Kidney (tissue), 14 donors: ENCODE results near the gene POGK. TPM values are rescaled to one million over a fixed set of nuclear protein-coding genes. Genes with fewer than 3 reads are reported as not detected.

Experiments
- DNase-seq, 5 donors: peaks; one replicate each; pipeline ENCODE4 v3.0.0-alpha.2; 2013 to 2020
- FAIRE-seq: peaks from 2 replicates; lab custom pipeline; 2012; peaks lifted over from hg19 to GRCh38; lab: Jason Lieb, UNC
- H3K27ac ChIP-seq, 2 donors: one replicate each; pipeline ENCODE4 v1.7.0; 2013; ENCODE audit warnings: low read depth in 2 of 2, low read length in 2 of 2, inconsistent platforms in 1 of 2
- H3K27me3 ChIP-seq: one replicate; pipeline ENCODE4 v1.7.1; 2013; ENCODE audit warnings: low read length, inconsistent platforms; ENCODE audit not compliant: control insufficient read depth, insufficient read depth
- H3K36me3 ChIP-seq, 3 donors: one replicate each; pipeline versions ENCODE4 v1.7.0 to v1.7.1; 2013; ENCODE audit warnings: low read length in 3 of 3, control low read depth in 1 of 3, inconsistent platforms in 1 of 3; ENCODE audit not compliant: insufficient read depth in 3 of 3, control insufficient read depth in 2 of 3
- H3K4me1 ChIP-seq, 3 donors: one replicate each; pipeline versions ENCODE4 v1.7.0 to v1.7.1; 2013; ENCODE audit warnings: low read length in 3 of 3, inconsistent platforms in 1 of 3, low read depth in 1 of 3; ENCODE audit not compliant: control insufficient read depth in 2 of 3, insufficient read depth in 2 of 3
- H3K4me3 ChIP-seq, 3 donors: one replicate each; pipeline versions ENCODE4 v1.7.0 to v1.8.1; 2013; ENCODE audit warnings: low read length in 3 of 3, control low read depth in 1 of 3, inconsistent platforms in 1 of 3
- H3K9ac ChIP-seq, 3 donors: one replicate each; pipeline versions ENCODE4 v1.7.0 to v1.7.1; 2013; ENCODE audit warnings: low read length in 3 of 3, control low read depth in 1 of 3, inconsistent platforms in 1 of 3
- H3K9me3 ChIP-seq, 3 donors: one replicate each; pipeline versions ENCODE4 v1.7.0 to v1.7.1; 2013; ENCODE audit warnings: low read length in 3 of 3, control low read depth in 1 of 3, inconsistent platforms in 1 of 3; ENCODE audit not compliant: control insufficient read depth in 2 of 3, insufficient read depth in 1 of 3
- intact Hi-C: fragments of 100-400 bp; cut with DNase I; formaldehyde crosslinking; loops from one replicate; pipeline ENCODE4 v1.11.1; 2022
- polyA plus RNA-seq: library from polyadenylated mRNA; stranded (reverse); fragments of 350-450 nt; fragmentation: Illumina TruSeq; extraction: RNeasy Lipid Tissue Mini Kit (QIAGEN cat#74804); gene quantifications from one replicate; pipeline ENCODE4 v1.2.3, GENCODE V29; 2014; ENCODE audit warnings: low read depth, low replicate concordance; ENCODE audit not compliant: insufficient read depth
- total RNA-seq: library from RNA; stranded (reverse); fragmentation: NEBNext Ultra II Directional; extraction: Animal tissue kit (Norgen Biotek cat#: 25700); gene quantifications from one replicate; pipeline ENCODE4 v1.2.1, GENCODE V29; 2021
- TF ChIP-seq, protein P1 (sequence below): IDR thresholded peaks from 3 replicates; pipeline ENCODE4 v1.5.1; 2012; ENCODE audit warnings: mild to moderate bottlenecking, moderate library complexity, borderline replicate concordance; ENCODE audit not compliant: insufficient read depth; ENCODE audit errors: extremely low read depth
- donor health status: control.
- donor health status: control.
- donor health status: control.
- donor health status: control.
- donor health status: control.
- donor health status: DM: yes; HTN: yes; CAD: no.
- donor health status: Normal renal cell carcinoma (clear cell type).

Gene POGK
- total and polyA plus RNA-seq, 2 donors from 2014 or later: 13.1 to 40.7 TPM

GRCh38 chr1:166870584-166870983 is 31.3 kb downstream of the POGK start:
- H3K9ac ChIP-seq: no peak overlapping the region
- intact Hi-C loops: no loop called here
- H3K9me3 ChIP-seq: no peaks in the 10 kb centered on the region
- DNase-seq (no peak), FAIRE-seq (no peak)
- H3K4me3 ChIP-seq: no peak overlapping the region
- no peak overlapping the region for H3K27ac ChIP-seq
- H3K27me3 ChIP-seq: no peaks in the 10 kb centered on the region
- peaks cover 0 to 8% (median 0%) of the 10 kb centered on the region in 3 donors for H3K36me3 ChIP-seq
- TF ChIP-seq, protein P1, sequence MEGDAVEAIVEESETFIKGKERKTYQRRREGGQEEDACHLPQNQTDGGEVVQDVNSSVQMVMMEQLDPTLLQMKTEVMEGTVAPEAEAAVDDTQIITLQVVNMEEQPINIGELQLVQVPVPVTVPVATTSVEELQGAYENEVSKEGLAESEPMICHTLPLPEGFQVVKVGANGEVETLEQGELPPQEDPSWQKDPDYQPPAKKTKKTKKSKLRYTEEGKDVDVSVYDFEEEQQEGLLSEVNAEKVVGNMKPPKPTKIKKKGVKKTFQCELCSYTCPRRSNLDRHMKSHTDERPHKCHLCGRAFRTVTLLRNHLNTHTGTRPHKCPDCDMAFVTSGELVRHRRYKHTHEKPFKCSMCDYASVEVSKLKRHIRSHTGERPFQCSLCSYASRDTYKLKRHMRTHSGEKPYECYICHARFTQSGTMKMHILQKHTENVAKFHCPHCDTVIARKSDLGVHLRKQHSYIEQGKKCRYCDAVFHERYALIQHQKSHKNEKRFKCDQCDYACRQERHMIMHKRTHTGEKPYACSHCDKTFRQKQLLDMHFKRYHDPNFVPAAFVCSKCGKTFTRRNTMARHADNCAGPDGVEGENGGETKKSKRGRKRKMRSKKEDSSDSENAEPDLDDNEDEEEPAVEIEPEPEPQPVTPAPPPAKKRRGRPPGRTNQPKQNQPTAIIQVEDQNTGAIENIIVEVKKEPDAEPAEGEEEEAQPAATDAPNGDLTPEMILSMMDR: no peak
- peaks cover 0 to 4% (median 4%) of the 10 kb centered on the region in 3 donors for H3K4me1 ChIP-seq

GRCh38 chr1:166874464-166874863 is 35.2 kb downstream of the POGK start:
- FAIRE-seq (no peak), DNase-seq (peak in 1 of 5 donors; percentile 4)
- Histone ChIP-seq H3K27ac (no peak overlapping the region), H3K4me1 (peaks cover 0 to 6% (median 4%) of the 10 kb centered on the region in 3 donors), H3K27me3 (no peaks in the 10 kb centered on the region), H3K9me3 (no peaks in the 10 kb centered on the region), H3K9ac (no peak overlapping the region), H3K36me3 (no peaks in the 10 kb centered on the region), H3K4me3 (peak overlapping the region in 1 of 3 donors; percentile 92)
- TF ChIP-seq, protein P1: no peak
- intact Hi-C loops: no loop called here

- Histone ChIP-seq H3K9ac (peak overlapping the region; percentile 43 to 94 (median 84)), H3K27me3 (no peaks in the 10 kb centered on the region), H3K4me1 (peaks cover 0 to 6% (median 4%) of the 10 kb centered on the region in 3 donors), H3K9me3 (no peaks in the 10 kb centered on the region), H3K27ac (peak overlapping the region; percentile 89 to 91), H3K36me3 (no peaks in the 10 kb centered on the region), H3K4me3 (peak overlapping the region; percentile 67 to 96 (median 92))
- intact Hi-C loops: no loop called here
- TF ChIP-seq, protein P1: no peak
- DNase-seq (no peak), FAIRE-seq (no peak)
These were observed 36.0 kb downstream of the POGK start for GRCh38 chr1:166875302-166875733.
